ENCODE results near the gene TMED8. TPM values are rescaled to one million over a fixed set of nuclear protein-coding genes. Genes with fewer than 3 reads are reported as not detected.
"Not testable (repeated sequence)": the region's sequence is repeated elsewhere in the genome, so short reads cannot be mapped to it uniquely, and the experiment has no call there.

Gene TMED8
- total RNA-seq, 1 experiment from 2014 or later = 10.4 TPM

GRCh38 chr14:77421201-77421600 lies 44.3 kb upstream of the TMED8 start:
- Mint-ChIP-seq H3K4me1 (ENCODE audit: low read depth, unreplicated experiment) (peaks cover 12% of the 10 kb centered on the region), H3K4me3 (ENCODE audit: low read depth, unreplicated experiment) (no peak overlapping the region), H3K27ac (ENCODE audit: unreplicated experiment) (no peak overlapping the region), H3K36me3 (ENCODE audit: insufficient read depth, unreplicated experiment) (peaks cover 5% of the 10 kb centered on the region), H3K27me3 (ENCODE audit: unreplicated experiment) (no peaks in the 10 kb centered on the region), H3K9me3 (ENCODE audit: low read depth, unreplicated experiment) (peaks cover 3% of the 10 kb centered on the region)
- CTCF ChIA-PET = no interaction called here
- no TSS peak for BruUV-seq (replicated peaks)
- TF ChIP-seq CTCF (IDR thresholded peaks at IDR 0.05; ENCODE audit: unreplicated experiment) = no peak
- intact Hi-C loops (cut with micrococcal nuclease; ENCODE audit: unreplicated experiment) = no loop called here
- no peak for DNase-seq

GRCh38 chr14:77416836-77417235 lies 39.9 kb upstream of the TMED8 start:
- intact Hi-C loops (cut with micrococcal nuclease; ENCODE audit: unreplicated experiment) = no loop called here
- DNase-seq = no peak
- TF ChIP-seq CTCF (IDR thresholded peaks at IDR 0.05; ENCODE audit: unreplicated experiment) = no peak
- Mint-ChIP-seq H3K9me3 (ENCODE audit: low read depth, unreplicated experiment) (peaks cover 3% of the 10 kb centered on the region), H3K4me1 (ENCODE audit: low read depth, unreplicated experiment) (peaks cover 8% of the 10 kb centered on the region), H3K4me3 (ENCODE audit: low read depth, unreplicated experiment) (no peak overlapping the region), H3K27me3 (ENCODE audit: unreplicated experiment) (no peaks in the 10 kb centered on the region), H3K27ac (ENCODE audit: unreplicated experiment) (no peak overlapping the region), H3K36me3 (ENCODE audit: insufficient read depth, unreplicated experiment) (no peaks in the 10 kb centered on the region)
- no TSS peak for BruUV-seq (replicated peaks)
- CTCF ChIA-PET = no interaction called here

GRCh38 chr14:77416098-77416497 lies 39.2 kb upstream of the TMED8 start:
- H3K27ac Mint-ChIP-seq (ENCODE audit: unreplicated experiment); H3K4me3 Mint-ChIP-seq (ENCODE audit: low read depth, unreplicated experiment); BruUV-seq (replicated peaks); H3K9me3 Mint-ChIP-seq (ENCODE audit: low read depth, unreplicated experiment); intact Hi-C loops (cut with micrococcal nuclease; ENCODE audit: unreplicated experiment); H3K27me3 Mint-ChIP-seq (ENCODE audit: unreplicated experiment); H3K4me1 Mint-ChIP-seq (ENCODE audit: low read depth, unreplicated experiment); DNase-seq; H3K36me3 Mint-ChIP-seq (ENCODE audit: insufficient read depth, unreplicated experiment): not testable (repeated sequence)
- CTCF ChIA-PET = interaction anchor here (1.0 kb wide), 1 partner anchor 27 kb away, joined by 3 read pairs; no protein-coding TSS in a partner anchor

GRCh38 chr14:77415403-77416030 lies 38.6 kb upstream of the TMED8 start:
- DNase-seq; BruUV-seq (replicated peaks); H3K27me3 Mint-ChIP-seq (ENCODE audit: unreplicated experiment); H3K4me3 Mint-ChIP-seq (ENCODE audit: low read depth, unreplicated experiment); H3K27ac Mint-ChIP-seq (ENCODE audit: unreplicated experiment); H3K36me3 Mint-ChIP-seq (ENCODE audit: insufficient read depth, unreplicated experiment); H3K9me3 Mint-ChIP-seq (ENCODE audit: low read depth, unreplicated experiment); intact Hi-C loops (cut with micrococcal nuclease; ENCODE audit: unreplicated experiment); H3K4me1 Mint-ChIP-seq (ENCODE audit: low read depth, unreplicated experiment): not testable (repeated sequence)
- CTCF ChIA-PET = interaction anchor here (1.0 kb wide), 1 partner anchor 27 kb away, joined by 3 read pairs; no protein-coding TSS in a partner anchor

GRCh38 chr14:77409131-77409533 lies 32.2 kb upstream of the TMED8 start:
- no peaks in the 10 kb centered on the region for H3K9me3 Mint-ChIP-seq (ENCODE audit: low read depth, unreplicated experiment)
- H3K27me3 Mint-ChIP-seq (ENCODE audit: unreplicated experiment) = no peaks in the 10 kb centered on the region
- H3K36me3 Mint-ChIP-seq (ENCODE audit: insufficient read depth, unreplicated experiment) = no peaks in the 10 kb centered on the region
- peak; percentile 6 for DNase-seq
- no TSS peak for BruUV-seq (replicated peaks)
- CTCF ChIA-PET = no interaction called here
- H3K4me3 Mint-ChIP-seq (ENCODE audit: low read depth, unreplicated experiment) = no peak overlapping the region
- H3K27ac Mint-ChIP-seq (ENCODE audit: unreplicated experiment) = no peak overlapping the region
- TF ChIP-seq CTCF (IDR thresholded peaks at IDR 0.05; ENCODE audit: unreplicated experiment) = no peak
- H3K4me1 Mint-ChIP-seq (ENCODE audit: low read depth, unreplicated experiment) = no peaks in the 10 kb centered on the region
- intact Hi-C loops (cut with micrococcal nuclease; ENCODE audit: unreplicated experiment) = no loop called here
